HepG2 (cell line): ENCODE data around the gene TMEM178A. TPM values are rescaled to one million over a fixed set of nuclear protein-coding genes. Genes with fewer than 3 reads are reported as not detected.

Experiments used
- ATAC-seq: fragments of 200-7000 bp; cut with Tn5 transposase; 3 replicates; pipeline ENCODE4 v1.9.1; 2020; ENCODE audit warnings: mild to moderate bottlenecking, moderate library complexity
- BruUV-seq: library from RNA; stranded (reverse); fragments of 400-500 nt; replicated peaks from 2 replicates; lab custom pipeline; 2021; lab: Mats Ljungman, UMichigan
- CTCF ChIA-PET: fragments of 300-600 bp; formaldehyde crosslinking; extraction: SDS; loops from one replicate; lab custom pipeline; 2021; ENCODE audit warnings: low total read pairs, inconsistent platforms, low intra/inter-chr PET ratio; lab: Yijun Ruan, JAX
- POLR2A ChIA-PET: fragments of 350-600 bp; sonication (Branson Sonifier 250); formaldehyde crosslinking; loops from one replicate; lab custom pipeline; 2020; ENCODE audit warnings: antibody characterized with exemption, inconsistent platforms; lab: Yijun Ruan, JAX
- DNase-seq: peaks from one replicate; pipeline ENCODE4 v3.0.0-alpha.2; 2015; ENCODE audit warnings: low spot score
- FAIRE-seq: peaks from 3 replicates; lab custom pipeline; 2011; peaks lifted over from hg19 to GRCh38; lab: Jason Lieb, UNC
- H2AFZ ChIP-seq: one replicate; pipeline ENCODE4 v1.6.1; 2011; ENCODE audit warnings: low read length, inconsistent platforms
- H3K27ac ChIP-seq: fragments of 300-600 bp; 3 replicates; pipeline ENCODE4 v1.8.0; 2011; ENCODE audit warnings: mixed run types, mild to moderate bottlenecking, mixed read lengths, low read length, inconsistent platforms; ENCODE audit not compliant: insufficient read depth; ENCODE audit errors: extremely low read length
- H3K27me3 ChIP-seq, 2 experiments: fragments of 200-600 bp in 1 of 2; 2 replicates in 1 of 2; 3 replicates in 1 of 2; pipeline versions ENCODE4 v1.6.0 to v1.8.0; 2011; ENCODE audit warnings: low read length in 2 of 2, mild to moderate bottlenecking in 2 of 2, moderate library complexity in 2 of 2, inconsistent platforms in 1 of 2; ENCODE audit not compliant: insufficient read depth in 2 of 2, control insufficient read depth in 1 of 2
- H3K36me3 ChIP-seq, 2 experiments: fragments of 200-600 bp in 1 of 2; replicated peaks in 1 of 2; 2 replicates in 1 of 2; 3 replicates in 1 of 2; pipeline versions ENCODE4 v1.5.1 to v1.8.0; 2011; ENCODE audit warnings: low read length in 2 of 2, inconsistent platforms in 1 of 2; ENCODE audit not compliant: insufficient read depth in 2 of 2, control insufficient read depth in 1 of 2
- H3K4me1 ChIP-seq: 2 replicates; pipeline ENCODE4 v1.5.1; 2012; ENCODE audit warnings: low read length, inconsistent platforms; ENCODE audit not compliant: insufficient read depth
- H3K4me2 ChIP-seq: 2 replicates; pipeline ENCODE4 v1.6.0; 2011; ENCODE audit warnings: low read depth, low read length, inconsistent platforms
- H3K4me3 ChIP-seq, 3 experiments: fragments of 200-600 bp in 1 of 3; sonication (generic), shearing (Covaris generic) in 1 of 3; replicated peaks in 1 of 3; 2 replicates each; pipeline ENCODE4 v1.5.1; 2011 to 2016; ENCODE audit warnings: low read length in 3 of 3, inconsistent platforms in 2 of 3, low read depth in 2 of 3, mild to moderate bottlenecking in 2 of 3, control low read depth in 1 of 3, mixed read lengths in 1 of 3; ENCODE audit not compliant: insufficient read depth in 1 of 3
- H3K79me2 ChIP-seq: one replicate; pipeline ENCODE4 v1.6.1; 2011; ENCODE audit warnings: low read length, inconsistent platforms; ENCODE audit not compliant: insufficient read depth
- H3K9ac ChIP-seq: 2 replicates; pipeline ENCODE4 v1.6.0; 2011; ENCODE audit warnings: mild to moderate bottlenecking, low read depth, low read length, inconsistent platforms; ENCODE audit not compliant: insufficient read depth
- H3K9me3 ChIP-seq: 2 replicates; pipeline ENCODE4 v1.5.1; 2012; ENCODE audit warnings: mild to moderate bottlenecking, low read length
- H4K20me1 ChIP-seq: 2 replicates; pipeline ENCODE4 v1.6.0; 2011; ENCODE audit warnings: inconsistent platforms, mild to moderate bottlenecking, low read length, moderate library complexity; ENCODE audit not compliant: insufficient read depth
- AGO2 ChIP-seq: fragments of 200-400 bp; formaldehyde crosslinking; optimal IDR thresholded peaks from 2 replicates; pipeline ENCODE3; 2017; ENCODE audit warnings: mild to moderate bottlenecking, low read depth, low read length, moderate library complexity
- BCLAF1 ChIP-seq: fragments of 450-650 bp; IDR thresholded peaks from 2 replicates; pipeline ENCODE4 v1.6.1; 2017; ENCODE audit warnings: mild to moderate bottlenecking
- HMGXB4 ChIP-seq, 2 experiments: sonication (generic) in 1 of 2; formaldehyde crosslinking in 1 of 2; IDR thresholded peaks; 2 replicates each; pipeline versions ENCODE4 v1.4.0 to v1.6.1; 2018 to 2020; ENCODE audit warnings: missing genetic modification reagents in 2 of 2, borderline replicate concordance in 1 of 2, low read depth in 1 of 2, mild to moderate bottlenecking in 1 of 2, missing biosample characterization in 1 of 2
- NFAT5 ChIP-seq: sonication (generic); formaldehyde crosslinking; IDR thresholded peaks from 2 replicates; pipeline ENCODE4 v1.4.0; 2020; ENCODE audit warnings: missing genetic modification reagents
- NR3C1 ChIP-seq: sonication (generic); formaldehyde crosslinking; IDR thresholded peaks from 2 replicates; pipeline ENCODE4 v1.4.0; 2020; ENCODE audit warnings: missing genetic modification reagents
- RFX1 ChIP-seq: fragments of 450-650 bp; IDR thresholded peaks from 2 replicates; pipeline ENCODE4 v1.6.1; 2017
- SMAD9 ChIP-seq: sonication (generic); formaldehyde crosslinking; IDR thresholded peaks from 2 replicates; pipeline ENCODE4 v1.5.1; 2020; ENCODE audit warnings: mild to moderate bottlenecking, missing genetic modification reagents
- SOX13 ChIP-seq, 3 experiments: fragments of 450-650 bp in 1 of 3; sonication (generic) in 1 of 3; formaldehyde crosslinking in 1 of 3; IDR thresholded peaks in 2 of 3; conservative IDR thresholded peaks in 1 of 3; 2 replicates each; pipeline versions ENCODE4 v1.5.0 to v1.6.1; 2016 to 2020; ENCODE audit warnings: antibody characterized with exemption in 1 of 3, mild to moderate bottlenecking in 1 of 3, missing compliant biosample characterization in 1 of 3, missing genetic modification reagents in 1 of 3, moderate library complexity in 1 of 3
- TBL1XR1 ChIP-seq: fragments of 150-350 bp; IDR thresholded peaks from 2 replicates; pipeline ENCODE4 v1.6.1; 2014; ENCODE audit warnings: borderline replicate concordance, low read length; ENCODE audit not compliant: partially characterized antibody
- ZBTB26 ChIP-seq: IDR thresholded peaks from 2 replicates; pipeline ENCODE4 v1.6.1; 2016; ENCODE audit warnings: missing compliant biosample characterization, missing genetic modification reagents, borderline replicate concordance
- ZNF24 ChIP-seq: fragments of 450-650 bp; IDR thresholded peaks from 2 replicates; pipeline ENCODE4 v1.6.1; 2017; ENCODE audit warnings: antibody characterized with exemption, mild to moderate bottlenecking
- ZNF768 ChIP-seq: sonication (generic); formaldehyde crosslinking; IDR thresholded peaks from 2 replicates; pipeline ENCODE4 v1.4.0; 2020; ENCODE audit warnings: missing genetic modification reagents
- ZNF790 ChIP-seq: sonication (generic); formaldehyde crosslinking; IDR thresholded peaks from 2 replicates; pipeline ENCODE4 v1.8.0; 2022; ENCODE audit warnings: missing genetic modification reagents, mild to moderate bottlenecking, borderline replicate concordance
- WGBS: methylation state at CpG from one replicate; pipeline ENCODE4 v1.1.6; 2017; ENCODE audit warnings: low lambda C conversion rate; 5-methylcytosine and 5-hydroxymethylcytosine counted together
- in situ Hi-C: cut with HindIII; loops from 2 replicates; pipeline ENCODE4 v1.10.0; 2017; ENCODE audit warnings: low pct_unique_long_range_greater_than_20kb; ENCODE audit not compliant: extremely low pct_ligation_motif_present
- intact Hi-C: fragments of 100-400 bp; cut with micrococcal nuclease; formaldehyde crosslinking; loops from one replicate; pipeline ENCODE4 v1.10.0; 2022; ENCODE audit not compliant: unreplicated experiment
- polyA plus RNA-seq, 8 experiments: library from polyadenylated mRNA; depleted of rRNA in 3 of 8; stranded (reverse) in 7 of 8; unstranded in 1 of 8; fragments of >200 nt; fragmentation: Illumina TruSeq in 4 of 8; extraction: Trizol in 4 of 8; gene quantifications; 2 replicates each; pipeline versions ENCODE4 v1.2.1 to v1.2.3, GENCODE V29; 2011 to 2016; ENCODE audit warnings: low read depth in 4 of 8, missing spikeins in 1 of 8, mixed read lengths in 1 of 8; ENCODE audit not compliant: insufficient read depth in 1 of 8
- total RNA-seq, 5 experiments: library from RNA; depleted of rRNA; stranded (reverse); fragments of >200 nt; fragmentation: Illumina TruSeq; extraction: Trizol; gene quantifications; 2 replicates each; pipeline ENCODE4 v1.2.3, GENCODE V29; 2016; ENCODE audit warnings: low read depth in 1 of 5

Gene TMEM178A
- total and polyA plus RNA-seq, 2 of the 13 experiments (the other 11 are each of a cell fraction or from before 2014, with no cell fraction given), result 0.38 to 3.3 TPM

- Histone ChIP-seq H3K79me2 (no peaks in the 10 kb centered on the region), H3K4me3 (no peak overlapping the region), H2AFZ (no peak overlapping the region), H3K9me3 (no peaks in the 10 kb centered on the region), H3K9ac (no peak overlapping the region), H4K20me1 (no peaks in the 10 kb centered on the region), H3K27me3 (peaks cover 2 to 23% of the 10 kb centered on the region in 2 experiments; a peak in 3 of 5 replicates), H3K36me3 (no peaks in the 10 kb centered on the region), H3K27ac (no peak overlapping the region), H3K4me1 (peaks cover 18% of the 10 kb centered on the region), H3K4me2 (no peak overlapping the region)
- FAIRE-seq (no peak), DNase-seq (no peak), ATAC-seq (no peak)
- in situ Hi-C loops, result no loop called here
- WGBS, result 38% methylated on average over 5 of the region's 5 CpGs
- BruUV-seq, result no TSS peak
- intact Hi-C loops, result no loop called here
- ChIA-PET POLR2A (no interaction called here), CTCF (no interaction called here)
- TF ChIP-seq ZNF768 (no peak), ZNF24 (no peak), SOX13 (IDR thresholded peaks at IDR 0.05) (no peak), SOX13 (CRISPR knock-in tag; conservative IDR thresholded peaks at IDR 0.05 in 1 of 2, IDR thresholded peaks at IDR 0.05 in 1 of 2) (no peak), ZBTB26 (CRISPR knock-in tag) (no peak), NR3C1 (no peak), TBL1XR1 (no peak), NFAT5 (CRISPR knock-in tag) (no peak), HMGXB4 (CRISPR knock-in tag; IDR thresholded peaks at IDR 0.05; ENCODE audit: borderline replicate concordance in 1 of 2, low read depth in 1 of 2) (no peak), BCLAF1 (no peak), SMAD9 (CRISPR knock-in tag) (no peak), AGO2 (no peak), ZNF790 (no peak), RFX1 (no peak)
These were observed 47.2 kb downstream of the TMEM178A start for GRCh38 chr2:39712953-39713352.
